Central memory CD8-positive, alpha-beta T cell (primary cell): ENCODE results near the gene PLD1.
A peak's percentile ranks its signal among the peaks of the same experiment; 100 is the strongest.

Source experiments
- ATAC-seq: fragments of 150-1000 bp; cut with Tn5 transposase; replicated peaks from 2 replicates; pipeline ENCODE4 v1.10.0; 2022; ENCODE audit warnings: mild to moderate bottlenecking, moderate FRiP score, moderate number of reproducible peaks; ENCODE audit not compliant: poor library complexity, severe bottlenecking; ENCODE audit errors: extremely low read depth
- DNase-seq, 2 donors: peaks; one replicate each; pipeline ENCODE4 v3.0.0; 2021; ENCODE audit warnings: low spot score in 2 of 2
- H3K27ac Mint-ChIP-seq: one replicate; pipeline ENCODE4 v1.8.0; 2022; ENCODE audit warnings: low read depth, mild to moderate bottlenecking, moderate library complexity, mixed read lengths
- H3K27me3 Mint-ChIP-seq: one replicate; pipeline ENCODE4 v1.8.0; 2022; ENCODE audit warnings: mixed read lengths
- H3K36me3 Mint-ChIP-seq: one replicate; pipeline ENCODE4 v1.8.0; 2022; ENCODE audit warnings: mild to moderate bottlenecking, moderate library complexity, mixed read lengths; ENCODE audit not compliant: insufficient read depth
- H3K4me1 Mint-ChIP-seq: one replicate; pipeline ENCODE4 v1.8.0; 2022; ENCODE audit warnings: mixed read lengths
- H3K4me3 Mint-ChIP-seq: one replicate; pipeline ENCODE4 v1.8.0; 2022; ENCODE audit warnings: mild to moderate bottlenecking, moderate library complexity, mixed read lengths
- H3K9me3 Mint-ChIP-seq: one replicate; pipeline ENCODE4 v1.8.0; 2022; ENCODE audit warnings: mixed read lengths

The PLD1 gene

DNA sequence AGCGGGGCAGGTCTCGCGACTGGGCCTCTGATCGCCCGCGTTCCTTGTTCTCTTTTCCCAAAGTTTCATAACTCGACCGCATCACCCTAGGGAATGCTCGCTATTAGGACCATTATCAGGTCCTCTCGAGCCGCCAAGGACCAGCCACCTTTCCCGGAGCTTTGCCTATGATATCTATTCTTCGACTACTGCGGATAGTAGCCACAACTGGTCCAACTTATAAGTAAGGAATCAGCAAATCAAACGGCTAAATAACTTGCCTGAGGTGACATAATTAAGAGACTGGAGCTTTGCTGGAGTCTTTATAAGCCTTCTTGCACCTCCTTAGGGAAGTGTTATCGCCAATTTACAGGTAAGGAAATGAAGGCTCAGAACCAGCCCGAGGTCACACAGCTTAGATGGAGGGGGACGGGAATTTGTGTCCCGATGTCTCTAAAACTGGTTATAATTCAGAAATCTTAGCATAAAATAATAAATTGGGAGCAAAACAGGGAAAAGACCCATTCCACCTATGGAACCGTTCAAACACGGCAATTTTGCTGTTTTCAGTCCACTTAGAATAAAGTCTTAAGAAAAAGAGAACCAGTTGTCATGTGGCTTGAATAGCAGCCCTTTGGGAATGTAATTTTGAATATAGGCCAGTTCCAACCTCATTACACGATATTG is 479 bp upstream of the PLD1 start:
- no peak for DNase-seq
- Mint-ChIP-seq H3K27me3 (peaks cover 55% of the 10 kb centered on the region), H3K9me3 (no peaks in the 10 kb centered on the region), H3K4me1 (peaks cover 16% of the 10 kb centered on the region), H3K4me3 (peak overlapping the region; percentile 70), H3K36me3 (no peaks in the 10 kb centered on the region), H3K27ac (no peak overlapping the region)
- no peak for ATAC-seq

DNA sequence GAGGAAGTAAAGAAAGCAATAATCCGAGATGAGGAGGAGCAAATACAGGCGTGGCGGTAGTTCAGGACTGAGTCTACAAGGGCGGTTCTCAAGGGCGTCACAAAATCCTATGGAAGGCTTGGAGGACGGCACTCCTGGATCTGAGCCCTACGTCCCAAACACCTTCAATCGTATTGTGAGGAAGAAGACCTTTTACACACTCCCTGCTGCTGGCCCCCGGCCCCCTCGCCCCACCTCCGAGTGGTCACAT is 747 bp downstream of the PLD1 start:
- ATAC-seq (peak; percentile 11), DNase-seq (no peak)
- H3K4me3 Mint-ChIP-seq = peak overlapping the region; percentile 77
- H3K27me3 Mint-ChIP-seq = peaks cover 53% of the 10 kb centered on the region
- H3K9me3 Mint-ChIP-seq = no peaks in the 10 kb centered on the region
- no peaks in the 10 kb centered on the region for H3K36me3 Mint-ChIP-seq
- H3K27ac Mint-ChIP-seq = peak overlapping the region; percentile 52
- H3K4me1 Mint-ChIP-seq = peaks cover 16% of the 10 kb centered on the region

- H3K36me3 Mint-ChIP-seq = no peaks in the 10 kb centered on the region
These were observed 2.5 kb downstream of the PLD1 start for GRCh38 chr3:171807806-171808205.

DNA sequence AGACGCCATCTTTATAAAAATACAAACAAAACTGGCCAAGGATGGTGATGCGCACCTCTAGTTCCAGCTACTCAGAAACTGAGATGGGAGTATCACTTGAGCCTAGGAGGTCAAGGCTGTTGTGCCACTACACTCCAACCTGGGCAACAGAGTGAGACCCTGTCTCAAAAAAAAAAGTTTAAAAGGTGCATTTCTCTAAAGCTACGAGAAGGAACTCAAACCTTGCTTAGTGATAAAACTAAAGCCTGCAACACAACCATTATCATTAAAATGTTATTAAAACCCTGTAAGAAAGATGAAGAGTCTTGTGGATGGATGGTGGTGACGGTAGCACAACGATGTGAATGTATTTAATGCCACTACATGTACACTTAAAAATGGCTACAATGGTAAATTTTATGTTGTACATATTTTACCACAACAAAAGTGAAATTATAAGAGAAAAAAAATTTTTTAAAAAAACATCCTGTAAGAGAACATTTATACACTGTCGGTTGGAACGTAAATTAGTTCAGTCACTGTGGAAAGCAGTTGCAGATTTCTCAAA is 3.1 kb downstream of the PLD1 start:
- ATAC-seq (no peak), DNase-seq (no peak)
- peaks cover 16% of the 10 kb centered on the region for H3K4me1 Mint-ChIP-seq
- peaks cover 43% of the 10 kb centered on the region for H3K27me3 Mint-ChIP-seq
- H3K9me3 Mint-ChIP-seq = no peaks in the 10 kb centered on the region
- H3K36me3 Mint-ChIP-seq = no peaks in the 10 kb centered on the region
- H3K4me3 Mint-ChIP-seq = no peak overlapping the region
- no peak overlapping the region for H3K27ac Mint-ChIP-seq

More at GRCh38 chr3:171807806-171808205, 2.5 kb downstream of the PLD1 start:
- peaks cover 41% of the 10 kb centered on the region for H3K27me3 Mint-ChIP-seq
- H3K4me3 Mint-ChIP-seq = no peak overlapping the region
- H3K4me1 Mint-ChIP-seq = peaks cover 16% of the 10 kb centered on the region
- ATAC-seq = no peak
- no peaks in the 10 kb centered on the region for H3K9me3 Mint-ChIP-seq
- H3K27ac Mint-ChIP-seq = no peak overlapping the region
- no peak for DNase-seq

GRCh38 chr3:171806200-171807128 is 3.8 kb downstream of the PLD1 start:
- DNase-seq (no peak), ATAC-seq (no peak)
- Mint-ChIP-seq H3K27ac (no peak overlapping the region), H3K36me3 (no peaks in the 10 kb centered on the region), H3K4me3 (no peak overlapping the region), H3K4me1 (peaks cover 16% of the 10 kb centered on the region), H3K27me3 (peaks cover 42% of the 10 kb centered on the region), H3K9me3 (no peaks in the 10 kb centered on the region)

GRCh38 chr3:171805687-171806086 is 4.6 kb downstream of the PLD1 start:
- Mint-ChIP-seq H3K36me3 (no peaks in the 10 kb centered on the region), H3K9me3 (no peaks in the 10 kb centered on the region), H3K27me3 (peaks cover 34% of the 10 kb centered on the region), H3K4me1 (peaks cover 13% of the 10 kb centered on the region), H3K27ac (no peak overlapping the region), H3K4me3 (no peak overlapping the region)
- ATAC-seq (no peak), DNase-seq (no peak)

DNA sequence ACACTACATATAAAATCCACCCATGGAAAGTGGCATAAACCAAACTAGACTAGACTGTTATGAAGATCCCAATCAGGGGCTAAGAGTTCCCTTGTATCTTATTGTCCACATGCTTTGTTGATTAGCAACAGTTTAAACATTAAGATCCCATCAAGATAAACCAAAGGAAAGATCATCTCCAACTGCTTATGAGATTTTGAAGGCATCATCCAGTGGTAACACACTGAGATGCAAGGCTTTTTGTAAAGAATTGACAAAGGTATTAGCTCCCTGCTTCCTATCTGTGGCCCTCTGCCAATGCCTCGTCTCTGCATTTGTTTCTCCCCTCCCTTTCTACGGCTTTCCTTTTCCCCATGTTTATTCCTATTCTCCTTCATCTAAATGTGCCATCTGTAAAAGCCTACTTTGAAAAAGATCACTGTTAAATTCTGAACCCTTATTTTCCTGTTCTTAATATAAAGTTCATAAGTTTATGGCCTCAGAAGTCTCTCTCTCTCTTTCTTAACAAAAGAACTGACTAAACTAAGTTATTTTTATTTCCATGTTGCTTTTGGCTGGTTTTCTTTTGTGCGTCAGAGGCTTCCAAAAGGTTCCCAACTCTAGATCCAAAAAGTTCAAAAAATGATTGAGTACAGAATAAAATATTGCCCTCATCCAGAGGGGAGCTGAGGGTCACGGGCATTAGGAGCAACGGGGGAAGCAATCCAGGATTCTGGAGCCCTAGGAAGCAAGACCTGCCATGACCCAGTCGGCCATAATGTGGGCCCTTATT is 5.5 kb downstream of the PLD1 start:
- no peak overlapping the region for H3K4me3 Mint-ChIP-seq
- H3K27me3 Mint-ChIP-seq = peaks cover 27% of the 10 kb centered on the region
- no peaks in the 10 kb centered on the region for H3K36me3 Mint-ChIP-seq
- no peak for DNase-seq
- H3K9me3 Mint-ChIP-seq = no peaks in the 10 kb centered on the region
- ATAC-seq = no peak
- H3K4me1 Mint-ChIP-seq = peaks cover 7% of the 10 kb centered on the region
- H3K27ac Mint-ChIP-seq = no peak overlapping the region

GRCh38 chr3:171803044-171803443 is 7.2 kb downstream of the PLD1 start:
- H3K4me3 Mint-ChIP-seq = no peak overlapping the region
- H3K27ac Mint-ChIP-seq = no peak overlapping the region
- H3K9me3 Mint-ChIP-seq = no peaks in the 10 kb centered on the region
- peaks cover 18% of the 10 kb centered on the region for H3K27me3 Mint-ChIP-seq
- H3K4me1 Mint-ChIP-seq = no peaks in the 10 kb centered on the region
- DNase-seq (no peak), ATAC-seq (no peak)
- no peaks in the 10 kb centered on the region for H3K36me3 Mint-ChIP-seq

GRCh38 chr3:171802590-171802956 is 7.7 kb downstream of the PLD1 start:
- Mint-ChIP-seq H3K36me3 (no peaks in the 10 kb centered on the region), H3K9me3 (no peaks in the 10 kb centered on the region), H3K4me3 (no peak overlapping the region), H3K27me3 (peaks cover 18% of the 10 kb centered on the region), H3K4me1 (no peaks in the 10 kb centered on the region), H3K27ac (no peak overlapping the region)
- no peak for ATAC-seq
- no peak for DNase-seq

DNA sequence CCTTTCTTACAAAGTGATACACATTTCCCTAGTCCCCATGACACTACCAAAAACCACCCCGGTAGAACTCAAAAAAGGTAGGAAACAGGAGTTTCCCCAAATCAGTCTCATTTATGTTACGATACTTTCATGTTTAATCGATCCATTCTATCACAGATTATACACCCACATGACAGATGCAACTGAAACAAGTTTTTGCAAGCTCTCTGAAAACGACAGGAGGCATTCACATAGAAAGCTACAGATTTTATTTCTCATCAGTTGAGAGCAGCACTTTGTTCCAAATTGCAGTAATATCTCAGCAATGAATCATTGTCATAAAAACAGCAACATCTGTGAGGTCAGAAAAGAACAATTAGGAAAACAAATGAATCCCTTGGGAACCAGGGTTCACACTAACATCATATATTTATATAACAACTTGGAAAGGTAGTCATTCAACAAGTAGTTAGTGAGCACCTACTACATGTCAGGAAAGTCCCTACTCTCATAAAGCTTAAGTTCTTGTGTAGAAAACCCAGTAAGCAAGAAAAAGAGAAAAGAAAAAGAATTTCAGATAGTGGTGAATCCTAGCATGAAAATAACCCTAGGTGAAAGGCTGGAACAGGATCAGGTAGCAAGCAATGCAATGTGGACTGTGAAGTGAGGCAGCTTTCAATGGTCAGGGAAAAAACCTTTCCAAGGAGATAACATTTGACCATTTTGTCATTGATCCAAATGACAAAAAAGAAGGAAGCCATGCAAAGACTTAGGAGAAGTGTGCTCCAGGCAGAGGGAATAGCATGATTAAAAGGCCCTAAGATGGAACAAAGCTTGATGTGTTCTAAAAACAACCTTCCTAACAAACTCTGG is 8.3 kb downstream of the PLD1 start:
- Mint-ChIP-seq H3K9me3 (no peaks in the 10 kb centered on the region), H3K27ac (no peak overlapping the region), H3K27me3 (peaks cover 18% of the 10 kb centered on the region), H3K4me3 (no peak overlapping the region), H3K36me3 (no peaks in the 10 kb centered on the region), H3K4me1 (no peaks in the 10 kb centered on the region)
- ATAC-seq (no peak), DNase-seq (no peak)

DNA sequence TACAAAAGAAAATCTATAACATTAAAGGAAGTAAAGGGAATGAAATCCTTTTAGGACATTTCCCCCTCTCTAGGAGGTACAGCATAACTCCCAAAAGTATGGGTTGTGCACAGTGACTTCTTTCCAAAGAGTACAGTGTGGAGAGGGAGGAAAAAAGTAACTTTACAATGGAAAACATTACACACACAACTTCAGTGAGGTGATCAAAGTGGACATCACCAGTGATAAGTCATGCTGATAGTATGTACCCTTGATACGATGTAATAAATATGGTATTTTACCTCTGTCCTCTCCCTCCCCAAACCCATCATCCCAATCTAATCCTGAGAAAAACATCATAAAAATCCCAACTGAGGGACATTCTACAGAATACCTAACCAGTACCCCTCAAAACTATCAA is 10.8 kb downstream of the PLD1 start:
- H3K27me3 Mint-ChIP-seq = peaks cover 18% of the 10 kb centered on the region
- ATAC-seq (no peak), DNase-seq (no peak)
- no peak overlapping the region for H3K4me3 Mint-ChIP-seq
- H3K27ac Mint-ChIP-seq = no peak overlapping the region
- no peaks in the 10 kb centered on the region for H3K9me3 Mint-ChIP-seq
- H3K4me1 Mint-ChIP-seq = no peaks in the 10 kb centered on the region
- no peaks in the 10 kb centered on the region for H3K36me3 Mint-ChIP-seq

GRCh38 chr3:171797873-171798272 is 12.4 kb downstream of the PLD1 start:
- no peak for ATAC-seq

More at GRCh38 chr3:171797873-171798272, 12.4 kb downstream of the PLD1 start:
- Mint-ChIP-seq H3K9me3 (no peaks in the 10 kb centered on the region), H3K27me3 (peaks cover 13% of the 10 kb centered on the region), H3K4me3 (no peak overlapping the region), H3K27ac (no peak overlapping the region), H3K36me3 (no peaks in the 10 kb centered on the region), H3K4me1 (no peaks in the 10 kb centered on the region)
- DNase-seq = no peak
